HL-60 (cell line): ENCODE data around the gene CRNKL1.

Source experiments
- DNase-seq, 2 experiments: peaks; one replicate each; pipeline ENCODE4 v3.0.0-alpha.2; 2010 to 2020; ENCODE audit warnings: low read depth in 1 of 2, low spot score in 1 of 2
- H3K27ac ChIP-seq: fragments of 250-450 bp; sonication (Bioruptor Pico); replicated peaks from 2 replicates; pipeline ENCODE4 v1.5.1; 2020; ENCODE audit warnings: mild to moderate bottlenecking, moderate library complexity
- H3K27me3 ChIP-seq: fragments of 250-450 bp; sonication (Bioruptor Pico); 2 replicates; pipeline ENCODE4 v1.5.1; 2021; ENCODE audit warnings: mild to moderate bottlenecking, moderate library complexity; ENCODE audit not compliant: insufficient read depth, poor library complexity, severe bottlenecking
- H3K4me3 ChIP-seq: replicated peaks from 2 replicates; pipeline ENCODE4 v1.5.1; 2011; ENCODE audit warnings: mild to moderate bottlenecking, control low read depth, low read length; ENCODE audit not compliant: insufficient read depth
- GABPA ChIP-seq: IDR thresholded peaks from 2 replicates; pipeline ENCODE4 v1.6.1; 2012; ENCODE audit warnings: low read depth
- POLR2AphosphoS5 ChIP-seq: IDR thresholded peaks from 2 replicates; pipeline ENCODE4 v1.6.1; 2012; ENCODE audit warnings: low read depth
- SPI1 ChIP-seq: IDR thresholded peaks from 2 replicates; pipeline ENCODE4 v1.6.1; 2012; ENCODE audit warnings: low read depth, mild to moderate bottlenecking, borderline replicate concordance
- TF ChIP-seq, protein P1 (sequence below): IDR thresholded peaks from one replicate; pipeline ENCODE4 v1.5.1; 2011; ENCODE audit warnings: low read length, control low read depth, inconsistent platforms; ENCODE audit not compliant: insufficient read depth
- TF ChIP-seq, protein P2 (sequence below): IDR thresholded peaks from 2 replicates; pipeline ENCODE4 v1.6.1; 2012; ENCODE audit warnings: low read depth; ENCODE audit not compliant: insufficient replicate concordance

Gene CRNKL1

DNA sequence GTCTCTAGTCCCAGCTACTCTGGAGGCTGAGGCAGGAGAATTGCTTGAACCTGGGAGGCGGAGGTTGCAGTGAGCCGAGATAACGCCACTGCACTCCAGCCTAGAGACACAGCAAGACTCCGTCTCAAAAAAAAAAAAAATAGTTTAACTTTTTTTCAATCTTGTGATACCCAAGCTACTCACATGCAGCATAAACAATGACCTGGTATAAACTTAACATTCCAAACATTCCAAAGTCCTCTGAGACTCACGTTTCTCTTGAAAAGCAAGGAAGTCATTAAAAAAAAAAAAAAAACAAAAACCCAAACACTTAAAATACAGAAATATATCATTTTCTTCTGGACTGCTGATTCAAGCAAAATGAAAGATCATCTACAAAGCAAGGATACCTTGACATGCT is 14.3 kb downstream of the CRNKL1 start:
- no peak for TF ChIP-seq SPI1
- no peak for TF ChIP-seq GABPA
- no peak for TF ChIP-seq POLR2AphosphoS5
- TF ChIP-seq, protein P1, sequence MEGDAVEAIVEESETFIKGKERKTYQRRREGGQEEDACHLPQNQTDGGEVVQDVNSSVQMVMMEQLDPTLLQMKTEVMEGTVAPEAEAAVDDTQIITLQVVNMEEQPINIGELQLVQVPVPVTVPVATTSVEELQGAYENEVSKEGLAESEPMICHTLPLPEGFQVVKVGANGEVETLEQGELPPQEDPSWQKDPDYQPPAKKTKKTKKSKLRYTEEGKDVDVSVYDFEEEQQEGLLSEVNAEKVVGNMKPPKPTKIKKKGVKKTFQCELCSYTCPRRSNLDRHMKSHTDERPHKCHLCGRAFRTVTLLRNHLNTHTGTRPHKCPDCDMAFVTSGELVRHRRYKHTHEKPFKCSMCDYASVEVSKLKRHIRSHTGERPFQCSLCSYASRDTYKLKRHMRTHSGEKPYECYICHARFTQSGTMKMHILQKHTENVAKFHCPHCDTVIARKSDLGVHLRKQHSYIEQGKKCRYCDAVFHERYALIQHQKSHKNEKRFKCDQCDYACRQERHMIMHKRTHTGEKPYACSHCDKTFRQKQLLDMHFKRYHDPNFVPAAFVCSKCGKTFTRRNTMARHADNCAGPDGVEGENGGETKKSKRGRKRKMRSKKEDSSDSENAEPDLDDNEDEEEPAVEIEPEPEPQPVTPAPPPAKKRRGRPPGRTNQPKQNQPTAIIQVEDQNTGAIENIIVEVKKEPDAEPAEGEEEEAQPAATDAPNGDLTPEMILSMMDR: no peak
- TF ChIP-seq, protein P2, sequence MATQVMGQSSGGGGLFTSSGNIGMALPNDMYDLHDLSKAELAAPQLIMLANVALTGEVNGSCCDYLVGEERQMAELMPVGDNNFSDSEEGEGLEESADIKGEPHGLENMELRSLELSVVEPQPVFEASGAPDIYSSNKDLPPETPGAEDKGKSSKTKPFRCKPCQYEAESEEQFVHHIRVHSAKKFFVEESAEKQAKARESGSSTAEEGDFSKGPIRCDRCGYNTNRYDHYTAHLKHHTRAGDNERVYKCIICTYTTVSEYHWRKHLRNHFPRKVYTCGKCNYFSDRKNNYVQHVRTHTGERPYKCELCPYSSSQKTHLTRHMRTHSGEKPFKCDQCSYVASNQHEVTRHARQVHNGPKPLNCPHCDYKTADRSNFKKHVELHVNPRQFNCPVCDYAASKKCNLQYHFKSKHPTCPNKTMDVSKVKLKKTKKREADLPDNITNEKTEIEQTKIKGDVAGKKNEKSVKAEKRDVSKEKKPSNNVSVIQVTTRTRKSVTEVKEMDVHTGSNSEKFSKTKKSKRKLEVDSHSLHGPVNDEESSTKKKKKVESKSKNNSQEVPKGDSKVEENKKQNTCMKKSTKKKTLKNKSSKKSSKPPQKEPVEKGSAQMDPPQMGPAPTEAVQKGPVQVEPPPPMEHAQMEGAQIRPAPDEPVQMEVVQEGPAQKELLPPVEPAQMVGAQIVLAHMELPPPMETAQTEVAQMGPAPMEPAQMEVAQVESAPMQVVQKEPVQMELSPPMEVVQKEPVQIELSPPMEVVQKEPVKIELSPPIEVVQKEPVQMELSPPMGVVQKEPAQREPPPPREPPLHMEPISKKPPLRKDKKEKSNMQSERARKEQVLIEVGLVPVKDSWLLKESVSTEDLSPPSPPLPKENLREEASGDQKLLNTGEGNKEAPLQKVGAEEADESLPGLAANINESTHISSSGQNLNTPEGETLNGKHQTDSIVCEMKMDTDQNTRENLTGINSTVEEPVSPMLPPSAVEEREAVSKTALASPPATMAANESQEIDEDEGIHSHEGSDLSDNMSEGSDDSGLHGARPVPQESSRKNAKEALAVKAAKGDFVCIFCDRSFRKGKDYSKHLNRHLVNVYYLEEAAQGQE: no peak
- Histone ChIP-seq H3K4me3 (no peak overlapping the region), H3K27ac (no peak overlapping the region), H3K27me3 (no peaks in the 10 kb centered on the region)
- DNase-seq: no peak

DNA sequence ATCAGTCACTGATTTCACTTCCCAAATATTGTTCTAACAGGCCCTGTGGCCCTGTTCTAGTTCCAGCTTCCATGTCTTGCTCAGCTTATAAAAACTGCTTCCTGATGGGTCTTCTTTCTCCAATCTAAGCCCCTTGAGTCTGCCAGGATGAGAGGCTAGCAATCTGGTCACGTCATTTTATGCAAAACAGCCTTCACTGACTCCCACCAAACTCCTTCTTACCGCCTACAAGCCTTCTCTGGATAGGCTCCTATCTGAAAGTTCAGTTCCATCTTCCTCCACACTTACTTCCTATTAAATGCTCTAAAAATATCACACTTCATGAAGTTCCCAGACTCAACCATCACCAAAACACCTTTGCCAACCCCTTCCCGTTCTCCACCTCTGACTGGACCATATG is 15.5 kb downstream of the CRNKL1 start:
- TF ChIP-seq GABPA (no peak), POLR2AphosphoS5 (no peak), SPI1 (no peak)
- TF ChIP-seq, protein P1: no peak
- TF ChIP-seq, protein P2: no peak
- Histone ChIP-seq H3K27me3 (no peaks in the 10 kb centered on the region), H3K4me3 (no peak overlapping the region), H3K27ac (no peak overlapping the region)
- DNase-seq: no peak

DNA sequence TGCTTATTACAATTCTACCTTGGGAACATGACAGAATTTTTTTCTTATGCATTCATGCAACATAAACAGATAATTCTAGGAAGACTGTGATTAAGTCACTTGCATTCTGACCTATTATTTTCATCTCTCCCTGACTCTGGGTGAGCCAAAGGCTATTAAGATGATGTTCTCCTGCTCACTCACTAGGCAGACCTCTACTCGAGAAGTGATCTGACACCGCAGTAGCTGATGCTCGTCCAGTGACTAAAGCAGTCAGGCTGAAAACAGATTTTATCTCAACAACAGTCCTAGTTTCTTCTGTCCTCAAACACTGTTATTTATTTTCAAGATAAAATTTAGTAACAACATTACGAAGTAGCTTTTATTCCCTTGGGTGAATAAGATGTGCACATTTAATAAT is 17.8 kb downstream of the CRNKL1 start:
- no peak overlapping the region for H3K27ac ChIP-seq
- H3K4me3 ChIP-seq: no peak overlapping the region
- TF ChIP-seq GABPA (no peak), POLR2AphosphoS5 (no peak), SPI1 (no peak)
- TF ChIP-seq, protein P2: no peak
- TF ChIP-seq, protein P1: no peak
- DNase-seq: no peak
- H3K27me3 ChIP-seq: no peaks in the 10 kb centered on the region
